K562 (cell line): Measurements from ENCODE around the gene PRCC. TPM values are rescaled to one million over a fixed set of nuclear protein-coding genes. Genes with fewer than 3 reads are reported as not detected.

ENCODE experiments used
- ATF7 ChIP-seq: fragments of 450-650 bp; IDR thresholded peaks from 2 replicates; pipeline ENCODE4 v1.7.1; 2014; ENCODE audit warnings: mild to moderate bottlenecking, moderate library complexity
- E2F3 ChIP-seq: fragments of 250-450 bp; sonication (Bioruptor Pico); IDR thresholded peaks from 2 replicates; pipeline ENCODE4 v1.4.0; 2020; ENCODE audit warnings: mild to moderate bottlenecking
- FOXJ3 ChIP-seq: sonication (generic); formaldehyde crosslinking; IDR thresholded peaks from 2 replicates; pipeline ENCODE4 v1.4.0; 2020; ENCODE audit warnings: mild to moderate bottlenecking, missing genetic modification reagents
- FOXK1 ChIP-seq: sonication (generic); formaldehyde crosslinking; IDR thresholded peaks from 2 replicates; pipeline ENCODE4 v1.8.0; 2022; ENCODE audit warnings: missing genetic modification reagents, mild to moderate bottlenecking, borderline replicate concordance
- NCOR1 ChIP-seq: fragments of 450-650 bp; IDR thresholded peaks from 2 replicates; pipeline ENCODE4 v1.6.1; 2016; ENCODE audit warnings: mild to moderate bottlenecking, moderate library complexity
- PCBP2 ChIP-seq: fragments of 200-400 bp; formaldehyde crosslinking; IDR thresholded peaks from 2 replicates; pipeline ENCODE4 v1.6.1; 2018; ENCODE audit warnings: low read length, low read depth, mild to moderate bottlenecking, moderate library complexity; ENCODE audit not compliant: poor library complexity, severe bottlenecking
- RAD51 ChIP-seq: fragments of 450-650 bp; IDR thresholded peaks from 2 replicates; pipeline ENCODE4 v1.7.1; 2016; ENCODE audit warnings: low read depth, mild to moderate bottlenecking, borderline replicate concordance
- RBM22 ChIP-seq: fragments of 200-400 bp; formaldehyde crosslinking; IDR thresholded peaks from 2 replicates; pipeline ENCODE4 v1.6.1; 2018; ENCODE audit warnings: low read length, low read depth; ENCODE audit not compliant: poor library complexity, severe bottlenecking
- SETDB1 ChIP-seq: IDR thresholded peaks from one replicate; pipeline ENCODE4 v1.6.1; 2012; ENCODE audit warnings: low read length, control low read depth, inconsistent platforms
- TAL1 ChIP-seq: fragments of 450-650 bp; IDR thresholded peaks from 2 replicates; pipeline ENCODE4 v1.6.1; 2016; ENCODE audit warnings: mild to moderate bottlenecking
- TEAD2 ChIP-seq: fragments of 450-650 bp; IDR thresholded peaks from 2 replicates; pipeline ENCODE4 v1.6.1; 2016; ENCODE audit warnings: missing genetic modification characterization, control low read depth, missing compliant biosample characterization
- THRA ChIP-seq: fragments of 450-650 bp; IDR thresholded peaks from 2 replicates; pipeline ENCODE4 v1.6.1; 2017; ENCODE audit warnings: mild to moderate bottlenecking, moderate library complexity
- THRAP3 ChIP-seq: fragments of 450-650 bp; IDR thresholded peaks from 2 replicates; pipeline ENCODE4 v1.6.1; 2016; ENCODE audit warnings: mild to moderate bottlenecking, inconsistent platforms, borderline replicate concordance
- ZNF561 ChIP-seq: fragments of 450-650 bp; formaldehyde crosslinking; conservative IDR thresholded peaks from 2 replicates; pipeline ENCODE4 v1.4.0; 2020; ENCODE audit warnings: mild to moderate bottlenecking, moderate library complexity
- ZNF717 ChIP-seq: fragments of 250-450 bp; sonication (Bioruptor Pico); IDR thresholded peaks from 2 replicates; pipeline ENCODE4 v1.5.0; 2021
- polyA plus RNA-seq, 8 experiments: library from polyadenylated mRNA; depleted of rRNA in 4 of 8; stranded (reverse) in 5 of 8; unstranded in 3 of 8; fragments of >200 nt; fragmentation: Nextera tagmentation in 2 of 8; fragmentation: Illumina TruSeq in 1 of 8; extraction: Ambion mirVana in 2 of 8; extraction: Trizol in 1 of 8; gene quantifications; 2 replicates each; pipeline versions ENCODE4 v1.2.1 to v1.2.3, GENCODE V29; 2011 to 2014; ENCODE audit warnings: inconsistent platforms in 1 of 8, missing spikeins in 1 of 8
- total RNA-seq, 7 experiments: library from RNA; depleted of rRNA in 6 of 7; stranded (reverse); fragments of >200 nt in 6 of 7; fragmentation: Illumina TruSeq in 2 of 7; extraction: Trizol in 2 of 7; gene quantifications; 2 replicates each; pipeline versions ENCODE4 v1.2.1 to v1.2.3, GENCODE V29; 2011 to 2021; ENCODE audit warnings: low replicate concordance in 1 of 7
- TF ChIP-seq, protein P1 (sequence below): fragments of 450-650 bp; IDR thresholded peaks from 2 replicates; pipeline ENCODE4 v1.6.1; 2016; ENCODE audit warnings: borderline replicate concordance
- TF ChIP-seq, protein P2 (sequence below), 2 experiments: IDR thresholded peaks; 2 replicates each; pipeline ENCODE4 v1.6.1; 2012; ENCODE audit warnings: improper control_type of control experiment in 2 of 2, low read depth in 2 of 2, low read length in 2 of 2, borderline replicate concordance in 1 of 2
- TF ChIP-seq, protein P3 (sequence below): sonication (generic); formaldehyde crosslinking; IDR thresholded peaks from 2 replicates; pipeline ENCODE4 v1.8.0; 2022; ENCODE audit warnings: missing genetic modification reagents, mild to moderate bottlenecking, moderate library complexity, borderline replicate concordance
- TF ChIP-seq, protein P4 (sequence below): sonication (generic); formaldehyde crosslinking; IDR thresholded peaks from 2 replicates; pipeline ENCODE4 v1.8.1; 2022; ENCODE audit warnings: missing genetic modification reagents
- TF ChIP-seq, protein P5 (sequence below): sonication (generic); formaldehyde crosslinking; IDR thresholded peaks from 2 replicates; pipeline ENCODE4 v1.9.0; 2022; ENCODE audit warnings: mild to moderate bottlenecking, missing genetic modification reagents

The PRCC gene
- total and polyA plus RNA-seq, 9 of the 15 experiments (the other 6 are each of a cell fraction or from before 2014, with no cell fraction given): 23.9 to 201 (median 41.1) TPM

GRCh38 chr1:156749419-156750118, 17.8 kb upstream of the PRCC start (continued):
- TF ChIP-seq THRAP3: no peak
- TF ChIP-seq, protein P1, sequence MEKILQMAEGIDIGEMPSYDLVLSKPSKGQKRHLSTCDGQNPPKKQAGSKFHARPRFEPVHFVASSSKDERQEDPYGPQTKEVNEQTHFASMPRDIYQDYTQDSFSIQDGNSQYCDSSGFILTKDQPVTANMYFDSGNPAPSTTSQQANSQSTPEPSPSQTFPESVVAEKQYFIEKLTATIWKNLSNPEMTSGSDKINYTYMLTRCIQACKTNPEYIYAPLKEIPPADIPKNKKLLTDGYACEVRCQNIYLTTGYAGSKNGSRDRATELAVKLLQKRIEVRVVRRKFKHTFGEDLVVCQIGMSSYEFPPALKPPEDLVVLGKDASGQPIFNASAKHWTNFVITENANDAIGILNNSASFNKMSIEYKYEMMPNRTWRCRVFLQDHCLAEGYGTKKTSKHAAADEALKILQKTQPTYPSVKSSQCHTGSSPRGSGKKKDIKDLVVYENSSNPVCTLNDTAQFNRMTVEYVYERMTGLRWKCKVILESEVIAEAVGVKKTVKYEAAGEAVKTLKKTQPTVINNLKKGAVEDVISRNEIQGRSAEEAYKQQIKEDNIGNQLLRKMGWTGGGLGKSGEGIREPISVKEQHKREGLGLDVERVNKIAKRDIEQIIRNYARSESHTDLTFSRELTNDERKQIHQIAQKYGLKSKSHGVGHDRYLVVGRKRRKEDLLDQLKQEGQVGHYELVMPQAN: no peak
- TF ChIP-seq, protein P2, sequence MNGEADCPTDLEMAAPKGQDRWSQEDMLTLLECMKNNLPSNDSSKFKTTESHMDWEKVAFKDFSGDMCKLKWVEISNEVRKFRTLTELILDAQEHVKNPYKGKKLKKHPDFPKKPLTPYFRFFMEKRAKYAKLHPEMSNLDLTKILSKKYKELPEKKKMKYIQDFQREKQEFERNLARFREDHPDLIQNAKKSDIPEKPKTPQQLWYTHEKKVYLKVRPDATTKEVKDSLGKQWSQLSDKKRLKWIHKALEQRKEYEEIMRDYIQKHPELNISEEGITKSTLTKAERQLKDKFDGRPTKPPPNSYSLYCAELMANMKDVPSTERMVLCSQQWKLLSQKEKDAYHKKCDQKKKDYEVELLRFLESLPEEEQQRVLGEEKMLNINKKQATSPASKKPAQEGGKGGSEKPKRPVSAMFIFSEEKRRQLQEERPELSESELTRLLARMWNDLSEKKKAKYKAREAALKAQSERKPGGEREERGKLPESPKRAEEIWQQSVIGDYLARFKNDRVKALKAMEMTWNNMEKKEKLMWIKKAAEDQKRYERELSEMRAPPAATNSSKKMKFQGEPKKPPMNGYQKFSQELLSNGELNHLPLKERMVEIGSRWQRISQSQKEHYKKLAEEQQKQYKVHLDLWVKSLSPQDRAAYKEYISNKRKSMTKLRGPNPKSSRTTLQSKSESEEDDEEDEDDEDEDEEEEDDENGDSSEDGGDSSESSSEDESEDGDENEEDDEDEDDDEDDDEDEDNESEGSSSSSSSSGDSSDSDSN (IDR thresholded peaks at IDR 0.05; ENCODE audit: borderline replicate concordance in 1 of 2, low read depth in 2 of 2, low read length in 2 of 2): 0 out of 4 replicates have a peak, but pooled peaks of 1 of the 2 experiments have one; percentile 53
- TF ChIP-seq TEAD2 (tag): no peak
- no peak for TF ChIP-seq ZNF717 (CRISPR knock-in tag)
- TF ChIP-seq SETDB1: no peak
- TF ChIP-seq FOXJ3 (CRISPR knock-in tag): no peak
- TF ChIP-seq NCOR1: 0 out of 2 replicates have a peak, but pooled peaks have one; percentile 45
- peak; percentile 70; the same call in 1 of the 2 replicates for TF ChIP-seq FOXK1 (CRISPR knock-in tag)
- TF ChIP-seq ATF7: no peak
- TF ChIP-seq RAD51: no peak
- TF ChIP-seq TAL1: peak; percentile 44; the same call in 1 of the 2 replicates
- TF ChIP-seq, protein P3, sequence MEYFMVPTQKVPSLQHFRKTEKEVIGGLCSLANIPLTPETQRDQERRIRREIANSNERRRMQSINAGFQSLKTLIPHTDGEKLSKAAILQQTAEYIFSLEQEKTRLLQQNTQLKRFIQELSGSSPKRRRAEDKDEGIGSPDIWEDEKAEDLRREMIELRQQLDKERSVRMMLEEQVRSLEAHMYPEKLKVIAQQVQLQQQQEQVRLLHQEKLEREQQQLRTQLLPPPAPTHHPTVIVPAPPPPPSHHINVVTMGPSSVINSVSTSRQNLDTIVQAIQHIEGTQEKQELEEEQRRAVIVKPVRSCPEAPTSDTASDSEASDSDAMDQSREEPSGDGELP: no peak
- TF ChIP-seq THRA: no peak
- TF ChIP-seq, protein P4, sequence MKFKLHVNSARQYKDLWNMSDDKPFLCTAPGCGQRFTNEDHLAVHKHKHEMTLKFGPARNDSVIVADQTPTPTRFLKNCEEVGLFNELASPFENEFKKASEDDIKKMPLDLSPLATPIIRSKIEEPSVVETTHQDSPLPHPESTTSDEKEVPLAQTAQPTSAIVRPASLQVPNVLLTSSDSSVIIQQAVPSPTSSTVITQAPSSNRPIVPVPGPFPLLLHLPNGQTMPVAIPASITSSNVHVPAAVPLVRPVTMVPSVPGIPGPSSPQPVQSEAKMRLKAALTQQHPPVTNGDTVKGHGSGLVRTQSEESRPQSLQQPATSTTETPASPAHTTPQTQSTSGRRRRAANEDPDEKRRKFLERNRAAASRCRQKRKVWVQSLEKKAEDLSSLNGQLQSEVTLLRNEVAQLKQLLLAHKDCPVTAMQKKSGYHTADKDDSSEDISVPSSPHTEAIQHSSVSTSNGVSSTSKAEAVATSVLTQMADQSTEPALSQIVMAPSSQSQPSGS (CRISPR knock-in tag): no peak
- no peak for TF ChIP-seq PCBP2
- TF ChIP-seq RBM22: no peak
- TF ChIP-seq, protein P5, sequence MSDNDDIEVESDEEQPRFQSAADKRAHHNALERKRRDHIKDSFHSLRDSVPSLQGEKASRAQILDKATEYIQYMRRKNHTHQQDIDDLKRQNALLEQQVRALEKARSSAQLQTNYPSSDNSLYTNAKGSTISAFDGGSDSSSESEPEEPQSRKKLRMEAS (CRISPR knock-in tag): 0 out of 2 replicates have a peak, but pooled peaks have one; percentile 4
- no peak for TF ChIP-seq ZNF561 (CRISPR knock-in tag)
- TF ChIP-seq E2F3: no peak
